Trophoblast cell (in vitro differentiated cells and primary cell): Measurements from ENCODE around the gene ZNF827.

ENCODE experiments used
- DNase-seq, 2 donors: peaks; one replicate each; pipeline ENCODE4 v3.0.0-alpha.2; 2016
- H2AFZ ChIP-seq: 2 replicates; pipeline ENCODE4 v1.6.1; 2013; ENCODE audit warnings: low read length, moderate library complexity, mild to moderate bottlenecking; ENCODE audit not compliant: insufficient read depth, poor library complexity
- H2AK5ac ChIP-seq: 2 replicates; pipeline ENCODE4 v1.6.1; 2013; ENCODE audit warnings: mild to moderate bottlenecking, low read length
- H2BK120ac ChIP-seq: 2 replicates; pipeline ENCODE4 v1.6.1; 2013; ENCODE audit warnings: low read length, mild to moderate bottlenecking, moderate library complexity; ENCODE audit not compliant: insufficient read depth, poor library complexity
- H2BK12ac ChIP-seq: 2 replicates; pipeline ENCODE4 v1.6.1; 2013; ENCODE audit warnings: mild to moderate bottlenecking, low read length, moderate library complexity
- H2BK5ac ChIP-seq: 2 replicates; pipeline ENCODE4 v1.6.1; 2013; ENCODE audit warnings: low read length, low read depth, moderate library complexity, mild to moderate bottlenecking; ENCODE audit not compliant: poor library complexity
- H3K14ac ChIP-seq: 2 replicates; pipeline ENCODE4 v1.6.1; 2013; ENCODE audit warnings: mild to moderate bottlenecking, low read length
- H3K18ac ChIP-seq: 2 replicates; pipeline ENCODE4 v1.6.1; 2013; ENCODE audit warnings: mild to moderate bottlenecking, low read length
- H3K23ac ChIP-seq: 2 replicates; pipeline ENCODE4 v1.6.1; 2013; ENCODE audit warnings: low read length
- H3K27ac ChIP-seq: 2 replicates; pipeline ENCODE4 v1.5.1; 2013; ENCODE audit warnings: low read depth, mild to moderate bottlenecking, inconsistent platforms, low read length, moderate library complexity
- H3K27me3 ChIP-seq: 2 replicates; pipeline ENCODE4 v1.6.1; 2013; ENCODE audit warnings: inconsistent platforms, mild to moderate bottlenecking, low read length, moderate library complexity; ENCODE audit not compliant: insufficient read depth
- H3K36me3 ChIP-seq, 2 experiments: 1 replicate in 1 of 2; 2 replicates in 1 of 2; pipeline ENCODE4 v1.6.1; 2013; ENCODE audit warnings: low read length in 2 of 2, mild to moderate bottlenecking in 2 of 2, moderate library complexity in 1 of 2; ENCODE audit not compliant: insufficient read depth in 2 of 2, control insufficient read depth in 1 of 2
- H3K4ac ChIP-seq: 2 replicates; pipeline ENCODE4 v1.6.1; 2013; ENCODE audit warnings: low read depth, mild to moderate bottlenecking, low read length, moderate library complexity
- H3K4me1 ChIP-seq, 2 experiments: 1 replicate in 1 of 2; 2 replicates in 1 of 2; pipeline ENCODE4 v1.6.1; 2013; ENCODE audit warnings: low read length in 2 of 2, mild to moderate bottlenecking in 2 of 2, moderate library complexity in 1 of 2; ENCODE audit not compliant: insufficient read depth in 2 of 2, control insufficient read depth in 1 of 2
- H3K4me2 ChIP-seq: 2 replicates; pipeline ENCODE4 v1.6.1; 2013; ENCODE audit warnings: inconsistent platforms, mild to moderate bottlenecking, low read length, moderate library complexity
- H3K4me3 ChIP-seq: 2 replicates; pipeline ENCODE4 v1.5.1; 2013; ENCODE audit warnings: mild to moderate bottlenecking, low read depth, low read length, inconsistent platforms
- H3K79me1 ChIP-seq: one replicate; pipeline ENCODE4 v1.6.1; 2013; ENCODE audit warnings: low read length
- H3K79me2 ChIP-seq: 2 replicates; pipeline ENCODE4 v1.6.1; 2013; ENCODE audit warnings: low read length, mild to moderate bottlenecking; ENCODE audit not compliant: control insufficient read depth, insufficient read depth, poor library complexity
- H3K9ac ChIP-seq: 2 replicates; pipeline ENCODE4 v1.6.1; 2013; ENCODE audit warnings: mild to moderate bottlenecking, low read length
- H3K9me3 ChIP-seq: 2 replicates; pipeline ENCODE4 v1.6.1; 2013; ENCODE audit warnings: low read depth, mild to moderate bottlenecking, control low read depth, inconsistent platforms, low read length; ENCODE audit not compliant: insufficient read depth
- H4K12ac ChIP-seq: 2 replicates; pipeline ENCODE4 v1.6.1; 2013; ENCODE audit warnings: low read depth, mild to moderate bottlenecking, low read length, moderate library complexity
- H4K8ac ChIP-seq: 2 replicates; pipeline ENCODE4 v1.6.1; 2013; ENCODE audit warnings: low read depth, mild to moderate bottlenecking, low read length, moderate library complexity
- H4K91ac ChIP-seq: one replicate; pipeline ENCODE4 v1.6.1; 2013; ENCODE audit warnings: low read depth, mild to moderate bottlenecking, low read length, moderate library complexity
- WGBS: extraction: QIAGEN DNeasy Blood & Tissue Kit; methylation state at CpG from one replicate; pipeline ENCODE4 v1.1.7; 2013; ENCODE audit warnings: missing lambda C conversion rate; ENCODE audit not compliant: insufficient read length, insufficient coverage; ENCODE audit errors: extremely low coverage; 5-methylcytosine and 5-hydroxymethylcytosine counted together

ZNF827 gene

GRCh38 chr4:145909773-145910172 is 28.9 kb downstream of the ZNF827 start:
- WGBS: no CpG with 5 or more reads among the region's 12 CpGs

GRCh38 chr4:145909281-145909715 is 29.3 kb downstream of the ZNF827 start:
- Histone ChIP-seq H4K8ac (no peak overlapping the region), H3K9ac (no peak overlapping the region), H3K9me3 (no peaks in the 10 kb centered on the region), H3K4me2 (peak overlapping the region; percentile 1), H2BK120ac (no peak overlapping the region), H3K27me3 (no peaks in the 10 kb centered on the region), H4K12ac (no peak overlapping the region), H3K23ac (no peak overlapping the region), H3K79me2 (peaks cover 2% of the 10 kb centered on the region), H3K27ac (no peak overlapping the region), H2BK5ac (no peak overlapping the region), H3K4ac (no peak overlapping the region), H4K91ac (no peak overlapping the region), H3K4me1 (peaks cover 9 to 15% of the 10 kb centered on the region in 2 experiments), H2BK12ac (no peak overlapping the region), H2AK5ac (no peak overlapping the region), H2AFZ (no peak overlapping the region), H3K14ac (no peak overlapping the region), H3K79me1 (no peaks in the 10 kb centered on the region), H3K4me3 (no peak overlapping the region), H3K36me3 (peaks cover 0 to 4% of the 10 kb centered on the region in 2 experiments), H3K18ac (no peak overlapping the region)
- no CpG with 5 or more reads among the region's 7 CpGs for WGBS
- peak; percentile 10 to 28 for DNase-seq

More at GRCh38 chr4:145909773-145910172, 28.9 kb downstream of the ZNF827 start:
- no peak overlapping the region for H3K23ac ChIP-seq
- no peak overlapping the region for H2AK5ac ChIP-seq
- peaks cover 2% of the 10 kb centered on the region for H3K79me2 ChIP-seq
- no peak overlapping the region for H4K12ac ChIP-seq
- no peak overlapping the region for H3K18ac ChIP-seq
- H3K27me3 ChIP-seq: no peaks in the 10 kb centered on the region
- no peak overlapping the region for H3K9ac ChIP-seq
- H3K4me2 ChIP-seq: peak overlapping the region; percentile 1
- no peak overlapping the region for H3K4ac ChIP-seq
- no peak overlapping the region for H3K27ac ChIP-seq
- H3K4me1 ChIP-seq: peaks cover 9 to 14% of the 10 kb centered on the region in 2 experiments
- no peak overlapping the region for H3K4me3 ChIP-seq
- no peak overlapping the region for H3K14ac ChIP-seq
- H2BK12ac ChIP-seq: no peak overlapping the region
- no peaks in the 10 kb centered on the region for H3K36me3 ChIP-seq
- H3K79me1 ChIP-seq: no peaks in the 10 kb centered on the region
- H3K9me3 ChIP-seq: no peaks in the 10 kb centered on the region
- DNase-seq: no peak
- H4K8ac ChIP-seq: peak overlapping the region; percentile 3
- H2BK5ac ChIP-seq: no peak overlapping the region
- H2AFZ ChIP-seq: no peak overlapping the region
- no peak overlapping the region for H4K91ac ChIP-seq
- H2BK120ac ChIP-seq: no peak overlapping the region

- Histone ChIP-seq H4K12ac (no peak overlapping the region), H2AK5ac (no peak overlapping the region), H3K23ac (no peak overlapping the region), H2BK5ac (no peak overlapping the region), H2BK120ac (no peak overlapping the region), H3K9ac (no peak overlapping the region), H4K91ac (no peak overlapping the region), H3K14ac (no peak overlapping the region), H3K36me3 (peaks cover under 1 to 6% of the 10 kb centered on the region in 2 experiments), H3K4me2 (no peak overlapping the region), H4K8ac (no peak overlapping the region), H2BK12ac (no peak overlapping the region), H3K18ac (no peak overlapping the region), H3K4me3 (no peak overlapping the region), H3K27me3 (no peaks in the 10 kb centered on the region), H3K9me3 (peaks cover 1% of the 10 kb centered on the region), H3K79me1 (no peaks in the 10 kb centered on the region), H3K4me1 (peaks cover 9 to 15% of the 10 kb centered on the region in 2 experiments), H2AFZ (no peak overlapping the region), H3K27ac (no peak overlapping the region), H3K4ac (no peak overlapping the region), H3K79me2 (peaks cover 2% of the 10 kb centered on the region)
- DNase-seq: no peak
- WGBS: no CpG with 5 or more reads among the region's 3 CpGs
Observed at GRCh38 chr4:145907812-145908211, 30.8 kb downstream of the ZNF827 start.

DNA sequence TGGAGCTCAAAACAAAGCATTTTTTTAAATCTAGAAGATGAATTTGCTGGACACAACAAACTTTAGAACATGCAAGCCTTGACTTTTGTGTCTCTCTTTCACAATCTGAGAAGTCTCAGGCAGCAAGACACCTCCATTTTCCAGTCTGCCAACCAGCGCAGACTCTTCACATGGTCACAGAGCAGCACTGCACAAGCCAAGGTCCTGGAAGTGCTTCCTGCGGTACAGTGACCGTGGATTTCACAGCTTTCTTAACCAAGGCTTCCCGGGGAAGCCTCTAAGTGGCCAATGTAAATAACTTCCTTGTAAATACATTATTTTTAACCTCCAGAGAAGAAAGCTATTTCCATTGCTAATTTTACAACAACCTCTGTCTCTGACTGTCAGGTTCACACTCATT is 31.2 kb downstream of the ZNF827 start:
- Histone ChIP-seq H2BK5ac (no peak overlapping the region), H4K91ac (no peak overlapping the region), H3K79me1 (no peaks in the 10 kb centered on the region), H3K9ac (no peak overlapping the region), H3K9me3 (peaks cover 2% of the 10 kb centered on the region), H3K4ac (no peak overlapping the region), H3K14ac (no peak overlapping the region), H3K27ac (no peak overlapping the region), H2AK5ac (no peak overlapping the region), H2BK12ac (no peak overlapping the region), H3K4me3 (no peak overlapping the region), H4K8ac (no peak overlapping the region), H3K18ac (no peak overlapping the region), H3K79me2 (peaks cover 2% of the 10 kb centered on the region), H4K12ac (no peak overlapping the region), H2BK120ac (no peak overlapping the region), H2AFZ (no peak overlapping the region), H3K4me1 (peaks cover 9 to 15% of the 10 kb centered on the region in 2 experiments), H3K23ac (no peak overlapping the region), H3K27me3 (no peaks in the 10 kb centered on the region), H3K36me3 (peaks cover 5 to 10% of the 10 kb centered on the region in 2 experiments), H3K4me2 (no peak overlapping the region)
- DNase-seq: no peak
- WGBS: no CpG with 5 or more reads among the region's 4 CpGs
